Inflammatory macrophage (primary cell): ENCODE data around the gene MAP3K12.

Experiments used
- DNase-seq, 2 donors: peaks; one replicate each; pipeline ENCODE4 v3.0.0-alpha.2; 2020 to 2022

MAP3K12 gene

GRCh38 chr12:53508534-53509170 is 9.4 kb upstream of the MAP3K12 start:
- DNase-seq, result peak; percentile 86 to 93

GRCh38 chr12:53507603-53507885 is 8.3 kb upstream of the MAP3K12 start:
- DNase-seq, result no peak

GRCh38 chr12:53506881-53507602 is 7.8 kb upstream of the MAP3K12 start, which contains the start of gene NPFF:
Gene NPFF, minus strand, starts transcription at chr12:53507484. Its CDS starts 10 bp downstream, at chr12:53507474.
- DNase-seq, result no peak

- DNase-seq, result no peak
These were observed 7.2 kb upstream of the MAP3K12 start for GRCh38 chr12:53506450-53506785.

- no peak for DNase-seq
These were observed 6.5 kb upstream of the MAP3K12 start for GRCh38 chr12:53505555-53506449.

- DNase-seq, result peak in 1 of 2 donors; percentile 16
These were observed 5.8 kb upstream of the MAP3K12 start for GRCh38 chr12:53505086-53505485.

- DNase-seq, result no peak
These were observed 5.0 kb upstream of the MAP3K12 start for GRCh38 chr12:53504004-53504920.

GRCh38 chr12:53502983-53503728 is 3.9 kb upstream of the MAP3K12 start:
- DNase-seq, result no peak

GRCh38 chr12:53502331-53502730 is 3.1 kb upstream of the MAP3K12 start:
- no peak for DNase-seq

- DNase-seq, result no peak
These were observed 2.4 kb upstream of the MAP3K12 start for GRCh38 chr12:53501615-53502181.

- DNase-seq, result peak; percentile 99
These were observed 1.7 kb upstream of the MAP3K12 start, which contains the start of gene TARBP2 for GRCh38 chr12:53500776-53501614. Gene TARBP2, plus strand, starts transcription at chr12:53501283. Its CDS starts 126 bp downstream, at chr12:53501409.

- DNase-seq, result peak; percentile 86 to 89
These were observed 1.0 kb upstream of the MAP3K12 start for GRCh38 chr12:53500142-53500775.

- DNase-seq, result no peak
These were observed 1.0 kb downstream of the MAP3K12 start for GRCh38 chr12:53498235-53498630.

GRCh38 chr12:53497461-53497860 is 1.8 kb downstream of the MAP3K12 start:
- no peak for DNase-seq

GRCh38 chr12:53496752-53497032 is 2.6 kb downstream of the MAP3K12 start:
- no peak for DNase-seq

GRCh38 chr12:53495903-53496751 is 3.1 kb downstream of the MAP3K12 start:
- DNase-seq, result peak; percentile 61 to 71

GRCh38 chr12:53493610-53494391 is 5.5 kb downstream of the MAP3K12 start:
- no peak for DNase-seq
